22Rv1 (cell line): ENCODE data around the gene PACS1.
"Not testable (repeated sequence)": the region's sequence is repeated elsewhere in the genome, so short reads cannot be mapped to it uniquely, and the experiment has no call there.

Source experiments
- H3K27ac ChIP-seq: fragments of 450-650 bp; 2 replicates; pipeline ENCODE4 v1.5.1; 2017
- CTCF ChIP-seq: fragments of 450-650 bp; IDR thresholded peaks from 2 replicates; pipeline ENCODE4 v1.5.1; 2017; ENCODE audit warnings: mild to moderate bottlenecking
- ZFX ChIP-seq: fragments of 450-650 bp; IDR thresholded peaks from 2 replicates; pipeline ENCODE4 v1.6.1; 2017; ENCODE audit warnings: antibody characterized with exemption, borderline replicate concordance

Gene PACS1

GRCh38 chr11:66071381-66071801, 1.3 kb downstream of the PACS1 start:
- H3K27ac ChIP-seq: peak overlapping the region; percentile 78; the same call in 1 of the 2 replicates
- TF ChIP-seq CTCF: no peak
- TF ChIP-seq ZFX: no peak

GRCh38 chr11:66072081-66072480, 2.0 kb downstream of the PACS1 start:
- TF ChIP-seq ZFX (no peak), CTCF (no peak)
- no peak overlapping the region for H3K27ac ChIP-seq

- no peak overlapping the region for H3K27ac ChIP-seq
- TF ChIP-seq ZFX (no peak), CTCF (no peak)
Measured at GRCh38 chr11:66072518-66072917, 2.4 kb downstream of the PACS1 start.

- no peak for TF ChIP-seq ZFX
- no peak for TF ChIP-seq CTCF
- no peak overlapping the region for H3K27ac ChIP-seq
Measured at GRCh38 chr11:66073669-66074068, 3.6 kb downstream of the PACS1 start.

GRCh38 chr11:66075273-66075672, 5.2 kb downstream of the PACS1 start:
- TF ChIP-seq CTCF (no peak), ZFX (no peak)
- no peak overlapping the region for H3K27ac ChIP-seq

- TF ChIP-seq ZFX (no peak), CTCF (no peak)
- no peak overlapping the region for H3K27ac ChIP-seq
Measured at GRCh38 chr11:66076561-66076960, 6.5 kb downstream of the PACS1 start.

- no peak overlapping the region for H3K27ac ChIP-seq
- TF ChIP-seq ZFX: no peak
- TF ChIP-seq CTCF: no peak
Measured at GRCh38 chr11:66077927-66078326, 7.9 kb downstream of the PACS1 start.

- H3K27ac ChIP-seq: not testable (repeated sequence)
Measured at GRCh38 chr11:66078949-66079348, 8.9 kb downstream of the PACS1 start.
